ENCODE results near the gene PTGER1. TPM values are rescaled to one million over a fixed set of nuclear protein-coding genes. Genes with fewer than 3 reads are reported as not detected.

The PTGER1 gene
- total RNA-seq, 1 experiment from 2014 or later: not detected

DNA sequence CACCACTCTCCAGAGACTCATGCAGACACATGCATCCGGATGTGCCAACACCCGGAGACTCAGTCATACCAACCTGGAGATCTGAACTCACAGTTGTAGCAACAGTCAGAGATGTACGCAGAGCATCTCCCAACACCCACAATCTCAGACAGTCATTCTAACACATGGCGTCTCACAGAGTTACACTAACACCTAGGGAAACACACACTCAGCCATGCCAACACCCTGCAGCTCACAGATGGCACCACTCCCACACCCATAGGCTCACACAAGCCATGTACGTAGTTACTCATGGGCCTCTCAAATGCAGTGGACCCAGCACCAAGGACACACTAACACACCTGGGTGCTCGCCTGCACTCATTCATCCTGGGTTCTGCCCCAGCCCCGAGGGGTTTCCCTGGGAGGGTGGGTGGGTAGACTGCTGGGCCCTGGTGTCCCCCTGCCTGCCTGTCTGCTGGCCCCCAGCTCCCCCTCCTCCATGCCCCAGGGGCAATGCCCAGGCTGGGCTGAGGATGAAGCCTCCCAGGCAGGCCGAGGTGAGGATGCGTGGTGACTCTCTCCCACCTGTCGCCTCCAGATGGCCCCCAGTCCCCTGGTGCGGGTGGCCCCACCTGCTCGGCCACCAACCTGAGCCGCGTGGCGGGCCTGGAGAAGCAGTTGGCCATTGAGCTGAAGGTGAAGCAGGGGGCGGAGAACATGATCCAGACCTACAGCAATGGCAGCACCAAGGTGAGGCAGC, 32.1 kb downstream of the PTGER1 start:
- no peak for DNase-seq (ENCODE audit: low spot score)

DNA sequence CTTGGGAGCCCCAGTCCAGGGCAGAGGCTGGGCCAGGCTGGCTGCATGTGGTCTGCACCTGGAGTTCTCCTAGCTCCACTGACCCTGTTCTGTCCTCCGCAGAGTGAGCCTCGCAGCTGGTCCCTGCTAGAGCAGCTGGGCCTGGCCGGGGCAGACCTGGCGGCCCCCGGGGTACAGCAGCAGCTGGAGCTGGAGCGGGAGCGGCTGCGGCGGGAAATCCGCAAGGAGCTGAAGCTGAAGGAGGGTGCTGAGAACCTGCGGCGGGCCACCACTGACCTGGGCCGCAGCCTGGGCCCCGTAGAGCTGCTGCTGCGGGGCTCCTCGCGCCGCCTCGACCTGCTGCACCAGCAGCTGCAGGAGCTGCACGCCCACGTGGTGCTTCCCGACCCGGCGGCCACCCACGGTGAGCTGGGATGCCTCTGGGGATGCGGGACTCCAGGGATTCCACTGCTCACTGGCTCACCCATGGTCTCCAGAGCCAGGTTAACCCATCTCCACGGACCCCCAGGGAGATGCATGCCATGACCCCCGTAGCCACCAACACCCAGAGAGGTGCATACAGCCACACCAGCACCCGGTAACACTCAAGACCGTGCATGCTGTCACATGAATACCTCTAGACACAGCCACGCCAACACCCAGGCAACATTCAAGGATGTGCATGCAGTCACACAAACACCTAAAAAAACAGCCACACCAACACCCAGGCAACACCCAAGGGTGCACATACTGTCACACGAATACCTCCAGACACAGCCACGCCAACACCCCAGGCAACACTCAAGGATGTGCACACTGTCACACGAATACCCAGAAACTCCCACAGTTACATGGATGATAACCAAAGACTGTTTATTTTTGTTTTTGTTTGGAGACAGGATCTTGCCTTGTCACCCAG, 33.9 kb downstream of the PTGER1 start:
- no peak for DNase-seq (ENCODE audit: low spot score)

DNA sequence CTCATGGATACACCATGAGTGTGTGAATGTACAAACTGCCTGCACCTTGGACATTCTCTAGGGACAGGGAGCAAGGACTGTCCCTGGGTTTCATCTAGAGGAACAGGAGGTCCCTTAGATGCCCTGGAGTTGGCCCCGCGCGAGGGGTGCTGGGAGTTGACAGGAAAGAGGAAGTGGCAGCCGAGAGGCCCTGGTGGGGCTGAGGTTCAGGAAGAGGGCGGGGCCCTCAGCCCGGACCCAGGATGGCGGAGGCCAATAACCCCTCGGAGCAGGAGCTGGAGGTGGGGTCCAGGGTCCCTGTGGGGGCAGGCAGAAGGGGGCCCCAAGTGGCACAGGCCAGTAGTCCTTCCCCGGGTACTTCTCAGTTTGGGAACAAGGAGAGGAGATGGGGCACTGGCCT, 35.1 kb downstream of the PTGER1 start:
- no peak for DNase-seq (ENCODE audit: low spot score)

DNA sequence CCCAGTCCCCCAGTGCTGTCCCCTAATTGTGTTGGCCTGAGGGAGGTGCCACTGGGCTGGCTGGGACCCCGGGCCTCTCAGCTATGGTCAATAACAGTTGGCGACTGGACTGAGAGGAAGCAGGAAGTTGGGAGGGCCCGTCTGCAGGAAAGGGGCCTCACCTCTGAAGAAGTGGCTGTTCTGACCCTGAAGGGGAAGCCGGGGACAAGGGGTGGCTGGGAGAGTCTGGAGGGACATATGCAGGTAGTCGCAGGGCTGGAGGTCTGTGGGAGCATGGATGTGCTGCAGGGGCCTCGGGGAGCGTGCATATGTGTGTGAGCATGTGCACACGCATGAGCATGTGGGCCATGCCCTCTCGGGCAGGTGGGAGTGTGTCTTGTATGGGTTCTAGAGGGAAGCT, 36.1 kb downstream of the PTGER1 start:
- no peak for DNase-seq (ENCODE audit: low spot score)

DNA sequence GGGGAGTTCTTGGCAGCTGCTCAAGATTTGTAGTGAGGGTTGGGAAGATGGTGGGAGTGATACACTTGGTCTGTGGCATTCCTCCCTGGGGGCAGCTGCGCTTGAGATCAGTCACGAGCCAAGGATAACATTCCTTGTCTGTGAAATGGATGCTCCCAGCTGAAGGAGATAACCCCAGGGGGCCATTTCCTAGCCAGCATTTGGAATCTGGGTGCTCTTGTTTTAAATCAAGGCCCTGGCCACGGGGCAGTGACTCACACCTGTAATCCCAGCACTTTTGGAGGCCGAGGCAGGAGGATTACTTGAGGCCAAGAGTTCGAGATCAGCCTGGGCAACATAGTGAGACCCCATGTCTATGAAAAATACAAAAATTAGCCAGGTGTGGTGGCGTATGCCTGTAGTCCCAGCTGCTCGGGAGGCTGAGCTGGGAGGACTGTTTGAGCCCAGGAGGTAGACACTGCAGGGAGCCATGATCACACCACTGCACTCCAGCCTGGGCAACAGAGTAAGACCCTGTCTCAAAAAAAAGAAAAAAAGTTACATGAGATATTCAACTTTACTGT, 37.5 kb downstream of the PTGER1 start:
- no peak for DNase-seq (ENCODE audit: low spot score)

- DNase-seq (ENCODE audit: low spot score): no peak
Measured at GRCh38 chr19:14435320-14436050, 39.7 kb downstream of the PTGER1 start.

- DNase-seq (ENCODE audit: low spot score): peak; percentile 64
Measured at GRCh38 chr19:14434543-14435319, 40.4 kb downstream of the PTGER1 start.

DNA sequence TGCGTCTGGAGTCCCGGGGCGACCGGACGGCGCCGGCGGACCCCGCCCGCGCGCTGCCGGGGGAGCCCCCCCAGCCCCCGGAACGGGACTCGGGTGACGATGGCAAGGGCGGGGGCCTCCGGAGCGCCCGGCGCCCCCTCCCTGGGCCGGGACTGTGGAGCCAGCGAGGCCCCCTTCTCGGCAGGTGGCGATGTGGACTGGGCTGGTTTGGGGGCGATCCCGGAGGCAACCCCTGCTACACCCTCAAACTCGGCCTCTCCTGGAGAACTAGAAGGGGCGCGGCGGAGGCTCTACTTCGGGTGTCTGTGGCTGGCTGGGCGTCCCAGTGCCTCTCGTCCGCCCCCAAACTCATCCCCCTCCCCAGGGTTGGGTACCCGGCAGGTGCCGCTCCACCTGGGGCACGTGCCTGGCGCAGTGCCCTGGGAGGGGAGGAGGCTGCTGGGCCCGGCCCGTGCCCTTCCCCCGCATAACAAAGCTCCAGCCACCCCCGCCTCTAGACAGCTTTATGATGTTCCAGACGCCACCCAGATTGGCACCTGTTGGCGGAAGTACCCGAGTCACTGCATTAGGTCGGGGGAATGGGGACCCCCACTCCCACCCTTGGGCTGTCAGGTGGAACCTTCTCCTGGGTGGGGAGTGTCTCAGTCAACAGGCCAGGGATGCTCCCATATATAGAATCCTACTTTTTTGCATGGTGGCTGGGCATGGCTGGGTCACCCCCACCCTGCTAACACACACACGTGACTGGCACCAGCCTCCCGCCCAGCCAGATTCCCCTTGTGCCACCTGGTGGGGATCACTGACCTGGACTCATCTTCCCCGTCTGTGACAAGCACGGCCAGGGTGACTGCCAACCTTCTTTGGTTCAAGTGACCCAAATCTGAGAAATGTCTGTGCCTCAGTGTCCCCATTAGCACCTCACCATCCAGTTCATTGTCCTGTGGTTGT, 41.3 kb downstream of the PTGER1 start:
- DNase-seq (ENCODE audit: low spot score): peak; percentile 47

- no peak for DNase-seq (ENCODE audit: low spot score)
Measured at GRCh38 chr19:14432791-14433553, 42.2 kb downstream of the PTGER1 start, which contains the start of gene PKN1. Gene PKN1 (plus strand): TSS chr19:14433306. CDS start chr19:14433522, 216 bp downstream.

DNA sequence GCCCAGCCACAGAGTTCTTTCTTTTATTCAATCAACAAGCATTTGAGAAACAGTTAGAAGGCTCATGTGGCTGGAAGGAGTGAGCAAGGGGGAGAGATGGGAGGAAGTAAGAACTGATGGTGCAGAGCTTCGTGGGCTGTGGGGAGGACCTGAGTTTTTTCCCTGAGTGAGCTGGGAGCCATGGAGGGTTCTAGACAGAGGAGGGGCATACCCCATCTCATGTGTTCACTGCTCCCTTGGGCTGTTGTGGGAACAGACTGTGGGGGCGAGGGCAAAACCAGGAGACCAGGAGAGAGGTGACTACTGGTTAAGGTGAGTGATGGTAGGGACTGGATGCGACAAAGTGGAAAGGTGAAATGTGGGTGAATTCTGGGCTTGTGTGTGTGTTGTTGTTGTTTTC, 44.4 kb downstream of the PTGER1 start:
- DNase-seq (ENCODE audit: low spot score): no peak

DNA sequence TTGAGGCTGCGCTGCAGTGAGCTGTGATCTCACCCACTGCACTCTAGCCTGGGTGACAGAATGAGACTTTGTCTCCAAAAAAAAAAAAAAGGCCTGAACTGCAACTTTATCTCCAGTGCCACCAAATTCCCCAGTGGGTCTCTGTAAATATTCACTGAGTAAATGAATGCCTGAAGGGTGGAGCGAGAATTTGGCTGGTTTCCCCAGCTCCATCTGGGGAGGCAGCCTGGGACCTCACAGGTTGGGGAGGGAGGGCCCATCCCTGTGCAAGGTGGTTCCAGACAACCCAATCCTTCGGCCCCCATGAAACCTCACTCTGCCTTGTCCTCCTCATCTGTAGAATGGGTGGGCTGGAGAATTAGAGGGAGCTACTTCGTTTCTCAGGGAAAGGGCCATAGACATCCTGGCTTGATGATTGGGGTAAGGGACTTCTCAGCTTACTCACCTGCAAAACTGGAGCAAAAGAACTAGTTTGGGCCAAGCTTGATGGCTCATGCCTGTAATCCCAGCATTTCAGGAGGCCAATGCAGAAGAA, 46.2 kb downstream of the PTGER1 start:
- DNase-seq (ENCODE audit: low spot score): no peak

DNA sequence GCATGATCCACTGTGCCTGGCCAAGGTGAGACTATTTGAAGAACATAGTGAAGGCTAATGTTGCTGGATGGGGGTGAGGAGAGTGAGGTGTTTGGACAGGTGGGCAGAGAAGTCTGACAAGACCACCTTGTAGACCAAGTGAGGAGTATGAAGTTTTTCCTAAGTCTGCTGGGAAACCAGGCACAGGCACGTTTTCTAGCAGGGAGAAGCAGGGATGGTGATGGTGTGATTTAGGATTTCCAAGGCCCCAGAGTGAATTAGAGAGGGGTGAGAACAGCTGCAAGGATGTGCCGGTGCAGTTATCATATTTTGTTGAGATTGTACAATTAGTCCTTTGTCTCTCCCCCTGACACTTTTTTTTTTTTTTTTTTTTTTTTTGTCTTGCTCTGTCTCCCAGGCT, 47.7 kb downstream of the PTGER1 start:
- DNase-seq (ENCODE audit: low spot score): no peak

- DNase-seq (ENCODE audit: low spot score): no peak
Measured at GRCh38 chr19:14425696-14426138, 49.4 kb downstream of the PTGER1 start.

Small RNA genes lying within 50 kb of the gene (small RNA-seq; reads per million reads assigned to genes)
- not detected for gene SNRPGP15

Other genes with a start within 250 kb of the PTGER1 start
- gene ADGRE5, start 93.9 kb downstream of the PTGER1 start, total RNA-seq (2014; rRNA removed; shearing (Covaris generic)): 41.4 and 62.8 TPM in 2 replicates
- 185 and 196 TPM in 2 replicates for gene DDX39A, start 56.0 kb downstream of the PTGER1 start, total RNA-seq (2014; rRNA removed; shearing (Covaris generic))
- 59.9 and 66.9 TPM in 2 replicates for gene PKN1, start 42.0 kb downstream of the PTGER1 start, total RNA-seq (2014; rRNA removed; shearing (Covaris generic))
- gene GIPC1, start 20.8 kb upstream of the PTGER1 start, total RNA-seq (2014; rRNA removed; shearing (Covaris generic)): 296 and 305 TPM in 2 replicates
- gene DNAJB1, start 43.0 kb upstream of the PTGER1 start, total RNA-seq (2014; rRNA removed; shearing (Covaris generic)): 77.7 and 79.9 TPM in 2 replicates
- gene TECR, start 54.2 kb upstream of the PTGER1 start, total RNA-seq (2014; rRNA removed; shearing (Covaris generic)): 117 and 146 TPM in 2 replicates
- gene NDUFB7, start 96.7 kb upstream of the PTGER1 start, total RNA-seq (2014; rRNA removed; shearing (Covaris generic)): 482 and 492 TPM in 2 replicates
- not detected in 2 replicates for gene CLEC17A, start 107.7 kb upstream of the PTGER1 start, total RNA-seq (2014; rRNA removed; shearing (Covaris generic))
- not detected in 2 replicates for gene ADGRE3, start 199.5 kb upstream of the PTGER1 start, total RNA-seq (2014; rRNA removed; shearing (Covaris generic))
- 2.3 and 2.6 TPM in 2 replicates for gene ZNF333, start 214.7 kb upstream of the PTGER1 start, total RNA-seq (2014; rRNA removed; shearing (Covaris generic))